ENCODE results near the gene SLC2A1.

Gene SLC2A1

DNA sequence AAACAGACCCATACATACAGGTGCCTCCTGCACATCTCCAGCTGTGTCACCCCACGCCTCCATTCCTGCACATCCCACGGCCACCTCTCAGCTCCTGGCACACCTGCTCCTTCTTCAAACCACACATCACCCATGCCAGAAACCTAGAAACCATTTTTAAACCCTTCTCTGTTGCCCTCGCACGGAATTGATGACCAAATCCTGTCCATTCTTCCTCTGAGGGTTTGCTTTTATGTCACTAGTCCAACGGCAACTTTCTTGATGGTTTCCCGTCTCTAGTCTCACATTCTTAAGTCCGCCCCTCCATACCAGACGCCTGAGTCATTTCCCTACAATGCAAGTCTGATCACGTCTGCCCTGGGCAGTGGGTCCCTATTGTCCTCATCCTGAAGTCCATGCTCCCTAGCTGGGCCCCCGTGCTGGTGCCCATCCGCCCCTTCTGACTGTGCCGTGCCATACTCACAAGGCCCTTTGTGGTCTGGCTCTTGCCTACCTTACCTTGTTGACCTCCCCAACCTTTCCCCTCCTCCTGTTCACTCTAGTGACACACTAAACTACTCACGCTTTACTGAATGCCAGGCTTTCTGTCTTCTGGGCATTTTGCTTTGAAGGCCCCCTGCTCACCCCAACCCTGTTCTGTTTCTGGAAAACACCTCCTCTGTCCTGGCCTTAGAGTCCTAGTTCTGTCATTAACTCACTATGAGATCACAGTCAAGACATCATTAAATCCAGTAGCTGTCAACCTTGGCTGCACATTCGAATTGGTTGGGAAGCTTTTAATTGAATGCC is 17.6 kb downstream of the SLC2A1 start:
- no peak for DNase-seq

DNA sequence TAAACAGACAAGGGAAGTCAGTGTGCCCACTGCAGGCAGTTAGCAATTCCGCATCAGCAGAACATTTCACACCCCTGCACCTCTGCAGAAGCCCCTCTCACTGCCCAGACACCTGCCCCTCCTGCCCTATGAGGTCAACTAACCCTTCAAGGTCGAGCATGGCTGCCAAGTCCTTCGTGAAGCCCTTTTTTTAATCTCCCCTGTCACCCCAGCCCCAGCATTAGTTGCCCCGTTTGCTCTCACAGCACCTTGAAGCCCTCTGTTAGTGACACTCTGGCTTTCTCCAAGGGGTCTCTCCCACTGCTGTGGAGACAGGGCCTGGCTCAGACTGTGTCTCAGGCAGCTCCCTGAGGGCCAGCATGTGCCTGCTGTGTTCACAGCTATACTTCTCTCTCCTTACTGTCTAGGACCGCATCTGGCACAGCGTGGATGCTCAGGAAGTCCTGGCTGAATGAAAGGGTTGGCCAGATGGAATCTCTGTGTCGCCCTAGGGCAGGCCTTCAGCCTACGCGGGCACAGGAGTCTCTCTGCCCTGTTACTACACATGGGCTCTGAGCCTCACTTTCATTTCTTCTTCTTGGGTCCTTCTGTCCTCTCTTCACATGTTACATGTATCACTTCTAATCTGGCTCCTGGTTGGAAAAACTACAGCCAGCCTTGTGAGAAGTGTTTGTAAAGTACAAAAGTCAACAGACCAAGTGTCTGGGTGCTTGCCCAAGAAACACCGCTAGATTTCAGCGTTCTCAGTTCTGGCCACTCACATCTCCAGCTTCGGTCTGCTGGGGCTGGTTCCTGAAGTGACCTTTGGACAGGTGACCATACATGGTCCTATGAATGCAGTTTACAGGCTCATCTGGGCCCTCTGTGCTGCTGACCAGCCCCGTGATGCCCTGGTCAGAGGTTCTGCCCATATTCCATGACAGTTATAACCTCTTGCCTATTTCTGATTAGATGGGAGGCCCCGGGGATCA is 19.7 kb downstream of the SLC2A1 start:
- DNase-seq = no peak

DNA sequence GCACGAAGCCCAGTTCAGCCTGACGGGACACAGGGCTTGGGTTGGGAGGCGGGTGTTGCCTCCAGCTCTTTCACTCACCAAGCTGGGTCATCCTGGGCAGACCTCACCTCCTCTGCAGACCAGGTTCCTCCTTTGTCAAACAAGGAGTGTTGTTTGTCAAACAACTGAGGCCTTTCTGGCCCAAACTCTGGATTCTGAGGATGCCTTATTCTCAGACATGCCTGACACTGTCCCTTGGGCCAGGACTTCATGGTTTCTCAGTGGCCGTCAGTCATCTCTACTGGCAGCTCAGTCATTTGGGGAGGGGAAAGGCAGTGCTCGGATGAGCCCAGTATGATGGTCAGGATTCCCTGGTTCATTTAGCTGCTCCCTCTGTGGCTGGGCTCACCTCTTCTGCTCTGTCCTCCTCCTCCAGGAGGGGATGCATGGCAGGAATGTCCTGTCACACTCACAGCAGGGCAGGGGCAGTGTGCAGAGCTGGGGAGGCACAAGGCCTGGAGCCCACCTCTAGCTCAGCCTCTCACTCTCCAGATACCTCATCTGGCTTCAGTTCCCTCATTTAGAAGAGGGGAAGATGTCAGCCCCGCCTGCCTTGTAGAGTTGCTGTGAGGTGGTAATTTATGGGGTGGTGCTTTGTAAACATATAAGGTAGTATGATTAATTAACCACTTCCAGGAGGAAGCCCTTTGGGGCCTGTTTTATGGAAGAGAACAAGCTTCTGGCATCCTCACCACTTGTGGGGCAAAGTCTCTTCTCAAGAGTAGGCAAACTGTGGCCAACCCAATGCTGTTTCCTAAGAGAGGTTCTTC is 20.6 kb downstream of the SLC2A1 start:
- no peak for DNase-seq

DNA sequence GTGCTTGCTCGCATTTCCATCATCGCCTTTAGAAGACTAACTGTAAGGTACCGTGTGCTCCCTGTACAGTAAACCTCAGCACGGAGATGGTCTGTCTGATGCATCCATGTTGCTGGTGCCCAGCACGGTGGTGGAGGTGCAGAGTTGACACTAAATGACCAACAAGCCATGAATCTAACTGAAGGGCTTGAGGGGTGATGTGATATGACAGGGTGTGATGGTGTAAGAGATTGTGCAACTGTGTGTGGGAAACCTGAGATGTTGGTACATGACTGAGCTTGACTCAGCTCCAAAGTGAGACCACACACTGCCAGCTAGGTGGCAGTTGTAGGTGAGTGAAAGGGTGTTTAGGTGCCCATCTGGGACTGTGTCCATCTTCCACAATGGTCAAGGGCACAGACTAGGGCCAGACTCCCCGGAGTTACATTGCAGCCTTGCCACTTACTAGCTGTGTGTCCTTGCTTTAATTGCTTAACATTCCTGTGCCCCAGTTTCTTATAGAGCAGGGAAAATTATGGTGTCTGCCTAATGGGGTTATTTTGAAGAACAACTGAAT is 21.4 kb downstream of the SLC2A1 start:
- no peak for DNase-seq

DNA sequence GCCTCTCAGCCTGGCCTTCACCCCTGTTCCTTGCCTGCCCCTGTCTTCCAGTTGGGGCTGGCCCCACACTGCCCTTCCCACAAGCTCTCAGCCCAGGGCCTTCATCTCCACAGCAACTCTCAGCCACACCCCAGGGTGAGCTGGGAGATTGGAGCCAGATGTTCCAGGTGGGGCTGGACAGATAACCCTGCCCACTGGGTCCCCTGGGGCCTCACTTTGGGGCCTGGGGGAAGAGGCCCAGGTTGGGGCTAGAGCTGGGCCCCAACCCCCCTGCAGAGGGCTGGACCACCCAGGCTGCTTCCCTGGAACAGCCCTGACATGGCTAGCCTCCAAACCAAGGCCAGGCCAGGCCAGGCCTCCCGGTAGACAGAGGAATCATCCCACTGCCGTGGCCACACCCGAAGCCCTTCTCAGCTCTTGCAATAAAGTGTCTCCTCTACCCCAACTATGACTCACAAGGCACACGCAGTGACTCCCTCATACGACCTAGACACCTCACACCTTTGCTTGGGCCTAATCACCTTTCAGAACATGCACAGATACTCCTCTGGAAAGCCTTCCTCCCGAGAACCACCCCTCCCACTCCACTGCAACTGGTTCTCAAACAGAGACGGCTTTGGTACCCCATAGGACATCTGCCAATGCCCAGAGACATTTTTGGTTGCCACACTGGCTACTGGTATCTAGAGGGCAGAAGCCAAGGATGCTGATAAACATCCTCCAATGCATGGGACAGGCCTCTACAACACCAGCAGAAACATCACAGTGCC is 22.2 kb downstream of the SLC2A1 start:
- no peak for DNase-seq

DNA sequence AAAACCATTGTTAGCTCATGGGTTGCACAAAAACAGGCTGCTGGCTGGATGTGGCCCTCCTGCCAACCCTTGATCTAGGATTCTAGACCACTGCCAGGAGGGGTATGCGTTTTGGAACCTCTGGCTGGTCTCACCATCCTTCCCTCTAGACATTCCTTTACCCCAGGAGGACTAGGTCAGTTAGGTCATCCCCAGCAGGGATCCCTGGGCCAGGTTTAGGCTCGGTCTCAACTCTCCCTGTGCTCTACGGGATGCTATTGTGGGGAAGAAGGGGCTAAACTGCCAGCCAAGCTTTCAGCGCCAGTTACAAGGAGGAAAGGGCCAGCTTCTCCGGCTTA is 22.7 kb downstream of the SLC2A1 start:
- DNase-seq = no peak

DNA sequence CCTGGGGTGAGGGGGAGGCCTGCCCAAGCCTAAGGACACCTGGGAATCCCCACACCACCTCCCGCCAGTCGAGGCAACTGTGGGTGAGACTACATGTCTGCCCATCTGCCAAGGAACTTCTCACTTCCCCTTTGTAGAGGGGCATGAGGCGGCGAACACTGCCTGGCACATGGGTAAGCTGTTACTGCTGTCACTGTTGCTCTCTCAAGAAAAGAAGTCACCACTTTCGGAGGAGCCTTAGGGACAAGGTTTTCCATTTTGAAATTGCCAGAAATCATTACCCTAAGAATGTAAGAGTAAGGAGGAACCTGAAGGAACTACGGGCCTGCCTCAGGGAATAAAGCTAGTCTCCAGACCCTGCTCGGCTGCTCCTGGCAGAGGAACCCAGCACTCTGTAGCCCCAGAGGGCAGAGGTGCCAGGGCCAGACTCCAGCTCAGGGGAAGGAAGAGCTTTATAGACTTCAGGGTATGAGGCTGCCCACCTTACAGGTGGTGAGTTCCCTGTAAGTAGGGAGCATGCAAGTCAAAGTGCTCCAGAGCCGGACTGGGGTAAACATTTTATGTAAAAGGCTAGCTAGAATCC is 23.3 kb downstream of the SLC2A1 start:
- DNase-seq = no peak

DNA sequence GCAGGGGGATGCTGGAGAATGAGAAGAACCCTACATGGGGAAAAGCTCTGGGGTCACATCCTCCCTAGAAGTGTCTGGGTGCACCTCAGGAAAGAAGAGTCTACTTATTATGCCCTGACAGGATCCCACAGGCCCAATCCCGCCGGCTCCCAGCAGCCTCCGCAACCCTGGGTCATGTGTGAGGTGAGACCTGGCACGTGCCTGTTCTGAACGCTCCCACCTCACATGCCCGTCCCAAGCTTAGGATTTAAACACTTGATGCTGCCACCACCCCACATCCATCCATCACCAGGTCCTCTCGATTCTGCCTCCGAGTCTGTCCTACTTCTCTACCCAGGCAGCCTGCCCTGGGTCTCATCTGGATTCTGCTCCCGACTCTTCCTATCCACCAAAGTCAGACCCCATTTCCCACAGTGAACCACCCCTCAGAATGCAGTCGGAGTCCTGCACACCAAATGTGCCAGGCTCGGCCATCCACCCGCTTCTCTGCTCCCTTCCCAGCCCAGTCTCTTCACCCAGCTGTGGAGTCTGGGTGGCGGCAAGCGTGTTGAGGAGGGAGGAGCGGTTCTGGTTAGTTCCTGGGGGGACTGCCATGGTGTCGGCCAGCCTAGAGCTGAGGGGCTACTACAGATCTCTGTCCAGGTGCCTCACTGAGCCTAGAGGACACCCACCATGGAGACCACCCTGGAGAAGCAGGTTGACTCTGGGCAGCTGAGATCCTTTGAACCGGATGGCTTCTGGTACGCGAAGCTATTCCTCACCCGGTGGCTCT is 23.9 kb downstream of the SLC2A1 start:
- DNase-seq = no peak

DNA sequence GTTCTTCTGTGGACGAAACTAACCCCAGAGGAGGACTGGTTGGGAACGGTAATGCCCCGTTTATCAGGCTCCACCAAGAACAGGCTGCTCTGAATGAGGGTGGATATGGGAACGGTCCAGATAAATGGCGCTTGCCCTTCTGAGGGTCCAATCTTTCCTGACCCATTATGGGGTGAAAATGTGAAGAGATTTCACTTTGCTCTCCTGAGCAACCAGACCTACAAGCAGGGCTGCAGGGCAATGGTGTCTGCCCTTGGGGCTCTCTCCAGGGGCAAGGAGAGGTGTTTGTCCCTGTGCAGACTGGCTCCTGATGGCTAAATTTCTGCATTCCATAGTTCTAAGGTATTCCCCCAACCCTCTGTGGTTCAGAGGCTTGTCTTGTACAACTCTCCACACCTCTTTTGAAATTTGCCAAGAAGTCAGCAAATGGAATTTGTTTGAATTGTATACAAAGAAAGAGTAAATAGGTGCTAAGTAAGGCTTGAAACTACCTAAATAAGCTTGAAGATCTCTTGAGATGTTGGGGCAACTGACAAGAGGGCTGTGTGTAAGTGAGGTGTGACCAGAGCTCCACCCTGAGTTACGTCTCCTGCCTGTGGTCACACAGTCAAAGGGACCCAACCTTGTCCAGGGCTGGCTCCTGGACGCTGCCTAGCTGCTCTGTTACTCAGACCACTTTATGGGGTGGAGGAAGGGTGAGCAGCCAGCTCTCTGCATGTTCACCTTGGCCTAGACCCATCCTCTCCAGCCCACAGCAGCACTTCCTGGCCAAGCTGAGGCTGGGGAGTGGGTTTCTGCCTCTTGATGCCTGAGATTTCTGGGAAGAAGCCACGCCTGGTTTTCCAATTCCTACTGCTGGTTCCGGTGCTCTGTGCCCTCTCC is 24.8 kb downstream of the SLC2A1 start:
- DNase-seq = no peak

DNA sequence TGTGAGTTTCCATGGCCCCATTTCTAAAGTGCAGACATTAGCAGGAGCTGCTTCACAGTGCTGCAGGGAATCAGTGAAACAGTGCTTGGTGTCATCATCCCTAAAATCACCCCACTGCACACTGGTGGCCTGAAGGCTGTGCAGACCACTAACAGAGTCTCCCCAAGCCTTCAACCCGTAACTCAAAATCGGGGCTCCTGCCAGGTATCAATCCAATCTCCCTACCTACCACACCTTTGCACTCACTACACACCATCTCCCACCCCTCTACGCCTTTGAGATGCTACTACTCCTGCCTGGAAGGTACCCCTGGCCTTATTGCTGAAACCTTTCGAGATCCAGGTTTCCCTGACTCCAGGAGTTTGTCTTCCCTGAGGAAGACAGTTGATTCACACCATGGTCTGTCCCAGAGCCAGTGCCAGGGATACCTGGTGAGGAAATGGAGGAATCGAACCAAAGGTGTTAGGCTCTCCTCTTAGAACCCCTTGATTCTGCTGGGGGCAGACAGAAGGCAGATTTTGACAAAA is 25.5 kb downstream of the SLC2A1 start:
- DNase-seq = no peak

DNA sequence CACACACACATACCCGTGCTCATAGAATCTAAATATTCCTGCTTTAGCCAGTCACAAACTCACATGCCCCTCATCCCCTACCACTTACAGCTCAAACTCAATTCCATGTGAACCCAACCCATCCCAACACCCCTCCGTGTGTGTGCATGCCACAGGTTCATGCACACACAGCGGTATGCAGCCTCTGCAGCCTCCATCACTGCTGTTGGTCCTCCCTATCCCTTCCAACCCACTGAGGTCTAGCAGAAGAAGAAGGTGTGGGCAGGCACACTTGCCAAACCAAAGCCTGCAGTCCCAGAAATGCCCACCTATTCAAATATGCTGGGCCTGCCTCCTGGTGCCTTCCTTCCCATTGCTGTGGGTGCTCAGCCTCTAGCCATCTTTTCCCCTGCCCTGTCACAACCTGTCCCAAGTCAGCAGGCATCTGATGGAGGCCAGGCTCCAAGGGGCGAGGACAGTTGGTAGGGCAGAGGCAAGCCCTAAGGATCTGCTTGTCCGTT is 26.2 kb downstream of the SLC2A1 start:
- no peak for DNase-seq

DNA sequence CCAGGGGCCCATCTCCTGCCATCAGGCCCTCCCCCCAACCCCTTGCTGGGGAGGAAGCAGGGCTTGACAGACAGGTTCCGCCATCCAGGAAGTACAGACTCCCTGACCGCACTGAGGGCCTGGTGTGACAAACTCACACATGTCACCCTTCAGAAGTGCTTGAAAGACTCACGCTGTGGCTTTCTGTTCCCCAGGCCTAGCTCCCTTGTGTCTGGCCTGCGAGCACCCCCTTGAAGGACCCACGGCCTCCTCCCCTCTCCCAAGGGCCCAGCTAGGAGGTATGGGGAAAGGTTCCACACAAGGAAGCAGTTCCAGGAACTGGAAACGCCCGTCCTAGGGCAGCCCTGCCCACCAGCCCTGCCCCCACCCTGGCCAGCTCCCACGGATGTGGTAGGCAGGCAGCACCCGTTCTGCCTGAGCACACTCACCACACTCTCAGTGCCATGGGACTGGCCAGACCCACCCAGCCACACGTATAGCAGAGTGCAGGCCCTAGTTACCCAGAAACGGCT is 26.7 kb downstream of the SLC2A1 start:
- no peak for DNase-seq

DNA sequence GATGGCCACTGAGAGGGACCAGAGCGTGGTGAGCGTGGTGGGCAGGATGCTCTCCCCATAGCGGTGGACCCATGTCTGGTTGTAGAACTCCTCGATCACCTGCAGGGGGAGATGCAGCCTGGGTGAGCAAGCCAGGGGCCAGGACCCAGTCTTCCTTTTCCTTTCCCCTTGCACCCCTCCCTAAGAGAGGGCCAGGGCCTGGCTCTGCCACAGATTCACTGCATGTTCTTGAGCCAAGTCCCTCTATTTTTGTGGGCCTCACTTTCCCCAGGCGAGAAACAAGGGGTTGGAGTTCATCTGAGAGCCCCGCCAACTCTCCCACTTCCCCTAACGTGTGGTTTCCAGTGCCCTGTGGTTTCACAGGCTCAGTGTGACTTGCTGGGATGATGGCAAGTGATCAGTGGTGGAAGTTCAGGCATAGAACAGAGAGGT is 27.5 kb downstream of the SLC2A1 start:
- DNase-seq = no peak

DNA sequence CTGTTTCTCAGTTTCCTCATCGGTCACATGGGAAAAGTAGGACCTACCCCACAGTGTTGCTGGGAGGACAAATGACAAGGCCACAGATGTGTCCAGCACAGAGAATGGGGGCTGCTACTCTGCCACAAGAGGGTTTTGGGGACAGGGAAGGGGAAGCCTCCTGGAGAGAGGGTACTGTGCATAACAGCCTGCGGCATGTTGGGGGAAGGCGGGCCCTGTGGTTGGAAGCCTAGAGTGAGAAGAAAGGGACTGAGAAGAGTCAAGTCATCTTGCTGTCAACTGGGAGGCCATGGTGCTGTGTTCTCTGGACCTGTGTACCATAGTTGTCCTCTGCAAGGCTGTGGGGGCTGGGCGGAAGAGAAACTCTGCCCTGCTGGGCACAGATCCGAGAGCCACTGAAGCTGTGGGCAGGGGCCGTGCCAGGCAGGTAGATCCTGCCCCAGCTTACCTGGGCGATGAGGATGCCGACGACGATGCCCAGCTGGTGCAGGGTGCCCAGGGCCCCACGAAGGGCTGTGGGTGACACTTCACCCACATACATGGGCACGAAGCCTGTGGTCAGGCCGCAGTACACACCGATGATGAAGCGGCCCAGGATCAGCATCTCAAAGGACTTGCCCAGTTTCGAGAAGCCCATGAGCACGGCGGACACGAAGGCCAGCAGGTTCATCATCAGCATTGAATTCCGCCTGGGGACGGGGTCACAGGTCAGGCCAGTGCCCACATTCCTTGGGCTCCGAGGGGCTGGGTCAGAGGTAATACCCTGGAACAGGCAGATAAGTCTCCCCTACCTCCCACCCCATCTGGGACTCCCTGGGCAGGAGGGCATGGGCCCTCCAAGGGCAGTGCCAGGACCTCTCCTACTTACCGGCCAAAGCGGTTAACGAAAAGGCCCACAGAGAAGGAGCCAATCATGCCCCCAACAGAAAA is 28.2 kb downstream of the SLC2A1 start:
- DNase-seq = no peak

DNA sequence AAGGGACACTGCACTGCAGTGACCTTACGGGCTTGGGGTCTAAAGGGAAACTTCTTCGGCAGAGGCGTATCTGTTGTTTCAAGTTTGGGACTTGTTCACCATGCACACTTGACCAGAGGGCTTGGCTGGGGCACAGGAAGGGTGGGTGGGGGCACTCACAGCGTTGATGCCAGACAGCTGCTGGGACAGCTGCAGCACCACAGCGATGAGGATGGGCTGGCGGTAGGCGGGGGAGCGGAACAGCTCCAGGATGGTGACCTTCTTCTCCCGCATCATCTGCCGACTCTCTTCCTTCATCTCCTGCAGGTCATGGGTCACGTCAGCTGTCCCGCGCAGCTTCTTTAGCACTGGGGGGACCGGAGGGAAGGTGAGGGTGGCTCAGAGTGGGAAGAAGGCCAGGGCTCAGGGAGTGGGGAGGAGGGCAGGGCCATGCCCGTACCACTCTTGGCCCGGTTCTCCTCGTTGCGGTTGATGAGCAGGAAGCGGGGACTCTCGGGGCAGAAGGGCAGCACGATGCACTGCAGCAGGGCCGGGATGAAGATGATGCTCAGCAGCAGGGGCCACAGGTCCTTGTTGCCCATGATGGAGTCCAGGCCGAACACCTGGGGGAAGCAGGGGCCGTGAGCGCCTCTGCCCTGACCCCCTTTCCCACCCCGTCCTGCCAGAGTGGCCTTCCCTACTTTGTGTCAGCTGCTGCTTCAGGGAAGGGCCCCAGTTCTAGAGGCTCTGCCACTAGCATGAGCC is 29.1 kb downstream of the SLC2A1 start:
- no peak for DNase-seq

DNA sequence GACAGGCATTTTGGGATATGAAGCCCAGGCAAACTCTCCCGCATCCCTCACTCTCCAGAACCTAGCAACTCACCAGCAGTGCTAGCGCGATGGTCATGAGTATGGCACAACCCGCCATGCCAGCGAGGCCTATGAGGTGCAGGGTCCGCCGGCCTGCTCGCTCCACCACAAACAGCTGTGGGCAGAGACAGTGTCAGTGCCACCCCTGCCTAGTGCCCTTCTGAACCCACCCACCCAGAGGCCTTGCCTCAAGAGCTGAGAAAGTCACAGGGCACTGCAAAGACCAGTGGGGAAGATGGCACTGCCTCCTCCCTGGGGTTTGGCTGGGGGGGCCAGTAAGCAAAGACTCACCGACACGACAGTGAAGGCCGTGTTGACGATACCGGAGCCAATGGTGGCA is 29.8 kb downstream of the SLC2A1 start:
- DNase-seq = no peak

DNA sequence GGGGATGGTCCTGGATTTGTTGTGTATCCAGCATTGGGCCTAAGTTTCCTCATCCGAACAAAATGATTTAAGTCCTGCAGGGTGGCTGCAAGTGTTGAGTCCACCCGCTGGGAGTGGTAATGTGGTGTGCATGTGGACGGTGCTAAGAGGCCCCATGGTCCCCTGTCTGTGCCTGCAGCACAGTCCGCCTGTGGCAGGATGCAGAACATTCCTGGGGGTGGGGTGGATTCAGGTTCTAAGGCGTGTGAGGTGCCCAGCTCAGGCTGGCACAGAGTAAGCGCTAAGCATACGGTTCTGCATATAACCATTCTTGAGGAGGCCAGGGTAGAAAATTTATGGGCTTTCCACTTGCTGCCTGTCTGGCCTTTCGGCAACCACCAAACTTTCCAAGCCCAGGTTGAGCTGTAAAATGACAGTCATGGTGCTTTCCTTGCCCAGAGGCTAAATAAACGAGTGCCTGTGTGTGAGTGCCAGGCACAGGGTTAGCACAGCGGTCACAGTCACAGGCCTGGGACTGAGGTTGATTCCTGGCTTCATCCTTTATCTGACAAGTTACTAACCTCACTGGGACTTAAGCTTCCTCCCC is 30.7 kb downstream of the SLC2A1 start:
- DNase-seq = no peak
